HG02759 (cell line): ENCODE measurements around the gene CD300LF.

Source experiments
- ATAC-seq: cut with Tn5 transposase; IDR thresholded peaks from one replicate; pipeline ENCODE4 v1.9.1; 2021; ENCODE audit warnings: mild to moderate bottlenecking, moderate library complexity; ENCODE audit not compliant: unreplicated experiment

Gene CD300LF

DNA sequence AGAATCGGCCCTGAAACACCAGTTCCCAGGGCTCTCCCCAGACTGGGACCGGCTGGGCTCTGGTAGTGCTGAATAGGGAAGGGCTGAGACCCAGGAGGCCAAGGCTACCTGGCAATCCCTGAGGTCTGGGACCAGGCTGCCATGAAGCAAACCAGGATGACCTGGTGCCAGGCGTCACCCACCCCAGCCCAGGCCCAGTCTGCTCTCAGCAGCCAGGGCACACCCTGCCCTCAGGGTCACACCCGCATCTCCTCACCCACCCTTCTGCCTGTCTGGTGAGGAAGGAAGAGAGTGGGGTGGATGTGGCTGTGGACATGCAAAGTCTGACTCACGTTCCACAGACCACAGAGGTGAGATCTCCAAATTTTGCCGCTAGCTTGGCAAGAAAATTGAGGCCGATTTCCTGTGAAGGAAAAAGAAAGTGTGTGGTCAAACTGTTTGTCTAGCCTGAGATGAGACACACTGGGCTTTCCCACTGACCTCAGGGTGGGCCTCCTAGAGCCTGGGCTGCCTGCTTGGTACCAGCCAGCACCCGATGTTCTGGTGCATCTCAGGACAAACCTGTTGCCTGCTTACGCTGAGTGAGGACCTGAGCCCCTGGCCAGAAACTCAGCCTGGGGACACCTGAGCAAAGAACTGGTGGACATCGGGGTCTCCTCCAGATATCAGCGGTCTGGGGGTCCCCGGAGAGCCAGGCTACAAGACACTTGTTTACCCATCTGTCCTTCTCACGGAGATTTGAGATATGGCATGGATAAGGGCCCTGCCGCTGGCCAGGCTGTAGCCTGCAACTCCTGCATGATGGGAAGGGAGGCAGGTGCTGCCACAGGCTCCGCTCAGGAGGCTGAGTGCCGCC is 18.0 kb upstream of the CD300LF start:
- no peak for ATAC-seq

DNA sequence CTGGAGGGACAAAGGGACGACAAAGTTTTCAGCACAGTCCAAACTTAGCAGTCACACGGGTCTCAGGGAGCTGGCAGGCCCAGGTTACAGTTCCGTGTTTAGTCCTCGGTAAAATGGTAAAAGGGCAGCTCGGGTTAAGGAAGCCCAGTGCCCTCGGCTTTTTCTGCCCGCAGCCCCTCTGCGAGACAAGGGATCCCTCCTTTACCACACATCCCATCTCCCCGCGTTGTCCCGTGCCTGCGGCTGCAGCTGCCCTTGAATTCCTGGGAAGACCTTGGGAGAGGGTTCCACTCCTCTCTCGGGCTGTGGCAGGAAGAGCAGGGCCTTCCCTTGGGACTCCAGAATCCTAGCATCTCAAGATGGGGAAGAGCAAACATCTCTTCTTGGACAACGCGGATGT is 17.1 kb upstream of the CD300LF start:
- no peak for ATAC-seq

DNA sequence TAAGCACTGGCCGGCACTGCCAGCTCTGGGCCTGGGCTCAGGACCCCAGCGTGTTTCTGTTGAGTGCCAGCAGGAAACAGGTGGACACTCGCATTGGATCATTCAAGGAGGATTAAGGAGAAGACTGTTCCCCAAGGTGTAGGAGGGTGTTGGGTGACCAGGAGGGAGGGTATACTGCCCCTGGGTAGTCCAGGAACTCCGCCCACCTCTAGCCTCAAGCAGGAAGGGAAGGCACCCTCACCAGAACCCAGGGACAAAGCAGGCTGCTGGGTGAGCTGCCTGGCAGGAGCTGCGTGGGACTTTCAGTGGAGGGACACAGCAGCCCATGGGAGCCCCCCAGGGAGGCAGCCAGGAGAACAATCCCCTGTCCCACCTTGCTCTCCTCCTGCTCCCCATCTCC is 16.6 kb upstream of the CD300LF start:
- no peak for ATAC-seq

DNA sequence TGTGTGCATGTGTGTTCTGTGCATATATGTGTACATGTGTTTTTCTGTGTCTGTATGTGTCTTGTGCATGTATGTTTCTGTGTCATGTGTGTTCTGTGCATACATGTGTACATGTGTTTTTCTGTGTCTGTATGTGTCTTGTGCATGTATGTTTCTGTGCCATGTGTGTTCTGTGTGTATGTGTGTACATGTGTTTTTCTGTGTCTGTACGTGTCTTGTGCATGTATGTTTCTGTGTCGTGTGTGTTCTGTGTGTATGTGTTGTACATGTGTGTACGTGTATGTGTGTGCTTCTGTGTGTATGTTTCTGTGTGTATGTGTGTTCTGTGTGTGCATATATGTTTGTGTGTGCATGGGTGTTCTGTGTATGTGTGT is 16.0 kb upstream of the CD300LF start:
- ATAC-seq: no peak

GRCh38 chr17:74728033-74728701 is 15.4 kb upstream of the CD300LF start:
- no peak for ATAC-seq

DNA sequence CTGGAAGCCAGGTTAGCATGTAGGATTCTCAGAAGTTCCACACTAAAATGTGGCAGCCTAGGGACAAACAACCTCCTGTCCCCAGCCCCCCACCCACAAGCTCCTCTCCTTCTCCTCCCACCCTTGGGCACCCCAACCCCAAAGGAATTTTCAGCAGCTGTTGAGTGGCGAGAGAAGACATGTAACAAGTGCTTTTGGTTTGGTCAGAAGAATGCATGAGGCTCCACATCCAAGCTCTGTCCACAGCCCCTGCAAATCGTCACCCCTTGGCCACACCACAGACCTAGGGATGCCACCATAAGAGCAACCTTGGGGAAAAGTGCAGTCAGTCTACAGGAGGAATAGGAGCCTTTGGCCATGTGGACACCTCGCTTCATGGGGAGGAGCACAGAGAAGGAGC is 12.4 kb upstream of the CD300LF start:
- ATAC-seq: no peak

DNA sequence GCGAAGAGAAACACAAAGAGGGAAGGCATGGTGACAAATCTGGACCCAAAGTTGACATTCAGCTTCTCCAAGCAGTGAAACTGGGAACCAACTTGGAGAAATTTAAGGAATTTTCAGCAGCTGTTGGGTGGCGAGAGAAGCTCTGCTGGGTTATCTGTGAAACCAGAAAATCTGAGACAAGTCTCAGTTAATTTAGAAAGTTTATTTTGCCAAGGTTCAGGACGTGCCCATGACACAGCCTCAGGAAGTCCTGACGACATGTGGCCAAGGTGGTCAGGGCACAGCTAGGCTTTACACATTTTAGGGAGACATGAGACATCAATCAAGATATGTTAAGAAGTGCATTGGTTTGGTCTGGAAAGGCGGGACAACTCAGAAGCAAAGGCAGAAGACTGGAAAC is 11.2 kb upstream of the CD300LF start:
- no peak for ATAC-seq

GRCh38 chr17:74722782-74723181 is 10.1 kb upstream of the CD300LF start:
- no peak for ATAC-seq

GRCh38 chr17:74720506-74720905 is 7.8 kb upstream of the CD300LF start:
- no peak for ATAC-seq

- ATAC-seq: no peak
Measured at GRCh38 chr17:74715144-74715543, 2.4 kb upstream of the CD300LF start.

GRCh38 chr17:74713171-74713755 is 540 bp upstream of the CD300LF start:
- no peak for ATAC-seq

GRCh38 chr17:74712301-74712700 is 422 bp downstream of the CD300LF start:
- no peak for ATAC-seq

GRCh38 chr17:74711058-74711824 is 1.5 kb downstream of the CD300LF start:
- ATAC-seq: no peak

DNA sequence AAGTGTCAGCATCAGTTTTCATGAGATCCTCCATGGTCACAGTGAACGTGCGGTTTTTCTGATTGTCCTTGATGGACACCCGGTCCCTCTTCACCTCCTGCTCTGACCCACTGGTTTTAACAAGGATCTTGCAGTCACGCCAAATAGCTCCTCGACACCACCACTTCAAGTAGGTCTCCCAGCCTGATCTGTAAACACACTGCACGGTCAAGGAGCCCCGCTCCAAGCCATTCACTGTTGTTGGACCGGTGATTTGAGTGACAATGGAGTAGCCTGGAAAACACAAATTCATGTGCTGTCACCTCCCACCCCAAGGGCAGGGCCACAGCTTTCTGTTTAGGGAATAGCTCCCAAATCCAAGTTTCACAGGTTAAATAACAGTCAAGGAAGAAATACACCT is 8.2 kb downstream of the CD300LF start:
- ATAC-seq: no peak

DNA sequence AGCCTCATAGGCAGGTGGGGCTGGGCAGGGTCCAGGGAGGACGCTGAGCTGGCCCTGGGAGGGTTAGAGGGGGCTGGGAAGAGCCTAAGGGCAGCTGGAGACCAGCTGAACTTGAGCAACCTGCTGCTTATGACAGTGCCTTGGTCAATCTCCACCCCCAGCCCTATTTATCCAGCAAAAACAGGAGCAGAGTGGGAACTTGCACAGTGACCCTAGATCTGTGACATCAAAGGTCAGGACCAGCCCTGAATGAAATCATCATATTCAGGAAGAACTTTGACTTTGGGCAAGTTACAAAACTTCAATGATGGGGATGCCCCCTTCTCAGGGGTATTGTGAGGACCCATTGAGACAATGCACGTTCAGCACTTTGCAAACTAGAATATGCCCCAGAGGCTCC is 9.4 kb downstream of the CD300LF start:
- ATAC-seq: no peak

- ATAC-seq: no peak
Measured at GRCh38 chr17:74702116-74702871, 10.4 kb downstream of the CD300LF start.

DNA sequence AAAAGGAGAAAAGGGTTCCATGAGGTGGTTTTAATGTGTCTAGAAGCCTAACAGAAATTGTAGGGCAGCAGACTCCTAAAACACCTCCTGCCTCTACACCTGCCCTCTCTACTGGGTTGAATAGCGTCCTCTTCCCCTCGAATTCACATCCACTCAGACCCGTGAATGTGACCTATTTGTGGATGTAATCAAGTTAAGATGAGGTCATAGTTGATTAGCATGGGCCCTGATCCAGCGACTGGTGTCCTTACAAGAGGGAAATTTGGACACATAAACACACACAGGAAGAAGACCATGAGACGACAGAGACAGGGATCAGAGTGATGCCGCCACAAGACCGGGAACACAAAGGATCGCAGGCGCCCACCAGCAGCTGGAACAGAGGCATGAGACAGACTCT is 13.5 kb downstream of the CD300LF start:
- no peak for ATAC-seq

GRCh38 chr17:74698069-74698468 is 14.7 kb downstream of the CD300LF start:
- ATAC-seq: no peak

DNA sequence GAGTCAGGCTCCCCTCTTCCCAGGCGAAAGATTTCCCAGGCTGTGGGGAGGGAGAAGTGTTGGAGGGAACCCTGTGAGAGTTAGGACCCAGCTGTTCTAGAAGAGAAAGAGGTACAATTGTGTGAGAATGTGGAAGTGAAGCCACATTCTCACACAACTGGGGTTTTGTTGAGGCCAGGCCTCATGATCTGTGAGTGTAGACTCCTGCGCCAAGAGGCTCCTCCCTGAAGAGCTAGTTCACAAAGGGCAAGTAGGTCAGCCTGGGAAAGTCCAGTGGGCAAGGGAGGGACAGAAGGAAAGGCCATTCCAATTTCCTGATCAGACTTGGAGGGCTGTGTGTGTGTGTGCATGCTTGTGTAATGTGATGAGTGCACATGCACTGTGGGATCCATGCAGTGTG is 15.2 kb downstream of the CD300LF start:
- no peak for ATAC-seq

- no peak for ATAC-seq
Measured at GRCh38 chr17:74695629-74696028, 17.1 kb downstream of the CD300LF start.

DNA sequence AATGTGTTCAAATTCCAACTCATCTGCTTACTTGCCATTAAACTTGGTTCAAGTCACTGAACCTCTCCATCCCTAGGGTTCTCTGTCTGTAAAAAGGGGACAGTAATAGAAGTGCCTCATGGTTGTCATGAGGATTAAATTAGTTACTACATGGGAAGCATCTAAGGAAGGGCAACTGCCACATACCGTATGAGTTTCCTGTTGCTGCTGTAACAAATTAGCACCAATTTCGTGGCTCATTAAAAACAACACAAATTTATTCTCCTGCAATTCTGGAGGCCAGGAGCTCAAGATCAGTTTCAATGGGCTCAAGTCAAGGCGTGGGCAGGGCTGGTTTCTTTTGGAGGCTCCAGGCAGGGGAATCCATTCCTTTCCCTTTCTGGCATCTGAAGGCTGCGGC is 18.6 kb downstream of the CD300LF start:
- no peak for ATAC-seq
